ENCODE results near the gene KRCC1.
"Not testable (repeated sequence)": the region's sequence is repeated elsewhere in the genome, so short reads cannot be mapped to it uniquely, and the experiment has no call there.

GRCh38 chr2:88017780-88018038 is 37.9 kb downstream of the KRCC1 start:
- not testable (repeated sequence) for TF ChIP-seq POLR2A (IDR thresholded peaks at IDR 0.05; ENCODE audit: low read length); FOSL2 (IDR thresholded peaks at IDR 0.05); FOSL2 (CRISPR knock-in tag; IDR thresholded peaks at IDR 0.05); SREBF2 (IDR thresholded peaks at IDR 0.05); RNF2 (IDR thresholded peaks at IDR 0.05; ENCODE audit: borderline replicate concordance, low read depth); CTCF (IDR thresholded peaks at IDR 0.05); KDM1A (IDR thresholded peaks at IDR 0.05; ENCODE audit: low read depth)

All from A549 (cell line).